Breast epithelium (tissue), 3 donors: ENCODE data around the gene SPDYE4.

Experiments
- POLR2A ChIP-seq: fragments of 450-650 bp; IDR thresholded peaks from one replicate; pipeline ENCODE4 v1.6.1; 2016; ENCODE audit warnings: antibody characterized with exemption, mild to moderate bottlenecking, moderate library complexity
- POLR2AphosphoS5 ChIP-seq, 3 donors: sonication (generic); formaldehyde crosslinking; IDR thresholded peaks; one replicate each; pipeline ENCODE4 v1.6.1; 2017; ENCODE audit warnings: antibody characterized with exemption in 3 of 3
- TF ChIP-seq, protein P1 (sequence below), 3 donors: fragments of 450-650 bp; IDR thresholded peaks; one replicate each; pipeline ENCODE4 v1.5.1; 2016 to 2017; ENCODE audit warnings: antibody characterized with exemption in 3 of 3, mild to moderate bottlenecking in 3 of 3, moderate library complexity in 3 of 3

DNA sequence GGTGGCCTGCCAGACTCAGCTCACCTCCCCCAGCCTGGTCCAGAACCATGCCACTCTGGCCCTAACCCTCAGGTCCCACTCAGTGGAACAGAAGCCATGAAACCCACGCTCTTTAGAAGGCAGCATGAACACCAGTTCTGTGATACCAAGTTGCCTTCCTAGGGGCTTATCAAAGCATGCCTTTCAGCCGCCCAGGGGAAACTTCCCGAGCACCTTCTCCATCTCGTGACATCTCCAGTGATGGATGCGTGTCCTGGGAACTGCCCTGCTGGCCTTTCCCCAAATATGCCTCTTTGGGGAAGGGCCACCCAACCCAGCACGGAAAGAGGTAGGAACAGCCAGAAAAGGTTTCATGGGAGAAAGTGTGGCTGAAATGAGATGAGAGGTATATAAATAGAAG lies 22.0 kb downstream of the SPDYE4 start:
- TF ChIP-seq, protein P1, sequence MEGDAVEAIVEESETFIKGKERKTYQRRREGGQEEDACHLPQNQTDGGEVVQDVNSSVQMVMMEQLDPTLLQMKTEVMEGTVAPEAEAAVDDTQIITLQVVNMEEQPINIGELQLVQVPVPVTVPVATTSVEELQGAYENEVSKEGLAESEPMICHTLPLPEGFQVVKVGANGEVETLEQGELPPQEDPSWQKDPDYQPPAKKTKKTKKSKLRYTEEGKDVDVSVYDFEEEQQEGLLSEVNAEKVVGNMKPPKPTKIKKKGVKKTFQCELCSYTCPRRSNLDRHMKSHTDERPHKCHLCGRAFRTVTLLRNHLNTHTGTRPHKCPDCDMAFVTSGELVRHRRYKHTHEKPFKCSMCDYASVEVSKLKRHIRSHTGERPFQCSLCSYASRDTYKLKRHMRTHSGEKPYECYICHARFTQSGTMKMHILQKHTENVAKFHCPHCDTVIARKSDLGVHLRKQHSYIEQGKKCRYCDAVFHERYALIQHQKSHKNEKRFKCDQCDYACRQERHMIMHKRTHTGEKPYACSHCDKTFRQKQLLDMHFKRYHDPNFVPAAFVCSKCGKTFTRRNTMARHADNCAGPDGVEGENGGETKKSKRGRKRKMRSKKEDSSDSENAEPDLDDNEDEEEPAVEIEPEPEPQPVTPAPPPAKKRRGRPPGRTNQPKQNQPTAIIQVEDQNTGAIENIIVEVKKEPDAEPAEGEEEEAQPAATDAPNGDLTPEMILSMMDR (IDR thresholded peaks at IDR 0.05), result no peak
- no peak for TF ChIP-seq POLR2A
- TF ChIP-seq POLR2AphosphoS5 (IDR thresholded peaks at IDR 0.05), result no peak
